ENCODE measurements around the gene SPSB2. TPM values are rescaled to one million over a fixed set of nuclear protein-coding genes. Genes with fewer than 3 reads are reported as not detected.

Gene SPSB2
- total and polyA plus RNA-seq, 2 experiments from 2014 or later, result 4.4 to 4.8 TPM

DNA sequence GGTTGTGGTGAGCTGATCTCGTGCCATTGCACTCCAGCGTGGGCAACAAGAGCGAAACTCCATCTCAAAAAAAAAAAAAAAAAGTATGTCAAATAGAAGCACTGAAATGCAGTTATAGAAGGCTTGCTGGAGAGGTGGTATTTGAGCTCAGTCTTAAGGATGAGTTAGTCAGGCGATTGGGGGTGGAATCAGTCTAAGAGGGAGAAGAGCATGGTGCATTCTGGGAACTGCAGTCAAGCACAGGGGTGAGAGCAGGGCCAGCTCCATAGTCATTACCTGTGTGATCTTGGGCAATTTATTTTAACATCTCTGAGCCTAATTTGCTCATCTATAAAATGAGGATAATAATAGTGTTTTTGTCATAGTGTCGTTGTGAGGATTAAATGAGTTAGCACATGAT is 38.2 kb downstream of the SPSB2 start:
- no peak overlapping the region for H2AFZ ChIP-seq
- DNase-seq, result peak; percentile 34
- no peaks in the 10 kb centered on the region for H4K20me1 ChIP-seq (ENCODE audit: insufficient read depth)
- H3K79me2 ChIP-seq (ENCODE audit: insufficient read depth), result peaks cover 4% of the 10 kb centered on the region; the same call in 1 of the 2 replicates
- no peak overlapping the region for H3K27ac ChIP-seq
- no peaks in the 10 kb centered on the region; the same call in 1 of the 2 replicates for H3F3A ChIP-seq (ENCODE audit: insufficient read depth)
- H3K9me3 ChIP-seq (ENCODE audit: low read depth), result no peaks in the 10 kb centered on the region
- no peak overlapping the region for H3K4me3 ChIP-seq
- peaks cover 12% of the 10 kb centered on the region; the same call in 1 of the 2 replicates for H3K36me3 ChIP-seq (ENCODE audit: low read depth)
- H3K9me2 ChIP-seq (ENCODE audit: insufficient read depth), result no peaks in the 10 kb centered on the region
- H3K4me1 ChIP-seq (ENCODE audit: insufficient read depth), result peaks cover 4% of the 10 kb centered on the region; the same call in 1 of the 2 replicates
- in situ Hi-C loops (cut with MboI), result no loop called here
- no peak for TF ChIP-seq EZH2 (IDR thresholded peaks at IDR 0.05; ENCODE audit: insufficient read depth, poor library complexity, severe bottlenecking)
- no peak for TF ChIP-seq EZH2phosphoT487 (IDR thresholded peaks at IDR 0.05; ENCODE audit: insufficient read depth, low read depth)
- no peaks in the 10 kb centered on the region for H3K27me3 ChIP-seq (replicated peaks; ENCODE audit: insufficient read depth)
- no peak overlapping the region for H3K9ac ChIP-seq
- no peak overlapping the region for H3K4me2 ChIP-seq (ENCODE audit: unreplicated experiment)
- WGBS, 2 experiments (ENCODE audit: low coverage in 1 of 2, low lambda C conversion rate in 2 of 2, missing lambda C conversion rate in 2 of 2), result 90% methylated on average over 5 of the region's 5 CpGs

- TF ChIP-seq EZH2phosphoT487 (IDR thresholded peaks at IDR 0.05; ENCODE audit: insufficient read depth, low read depth) (no peak), EZH2 (IDR thresholded peaks at IDR 0.05; ENCODE audit: insufficient read depth, poor library complexity, severe bottlenecking) (no peak)
- Histone ChIP-seq H3K27ac (no peak overlapping the region), H2AFZ (no peak overlapping the region), H3K4me2 (ENCODE audit: unreplicated experiment) (no peak overlapping the region), H3K4me1 (ENCODE audit: insufficient read depth) (peaks cover 8% of the 10 kb centered on the region; the same call in 1 of the 2 replicates), H3K9me2 (ENCODE audit: insufficient read depth) (no peaks in the 10 kb centered on the region), H4K20me1 (ENCODE audit: insufficient read depth) (no peaks in the 10 kb centered on the region), H3K9me3 (ENCODE audit: low read depth) (no peaks in the 10 kb centered on the region), H3F3A (ENCODE audit: insufficient read depth) (no peaks in the 10 kb centered on the region; the same call in 1 of the 2 replicates), H3K9ac (no peak overlapping the region), H3K36me3 (ENCODE audit: low read depth) (peaks cover 12% of the 10 kb centered on the region; the same call in 1 of the 2 replicates), H3K27me3 (replicated peaks; ENCODE audit: insufficient read depth) (no peaks in the 10 kb centered on the region), H3K79me2 (ENCODE audit: insufficient read depth) (peaks cover 9% of the 10 kb centered on the region), H3K4me3 (no peak overlapping the region)
- DNase-seq, result no peak
- in situ Hi-C loops (cut with MboI), result no loop called here
- WGBS, 2 experiments (ENCODE audit: low coverage in 1 of 2, low lambda C conversion rate in 2 of 2, missing lambda C conversion rate in 2 of 2), result 97 to 100% methylated on average over 1 of the region's 1 CpG
Measured at GRCh38 chr12:6834254-6834653, 38.8 kb downstream of the SPSB2 start.

DNA sequence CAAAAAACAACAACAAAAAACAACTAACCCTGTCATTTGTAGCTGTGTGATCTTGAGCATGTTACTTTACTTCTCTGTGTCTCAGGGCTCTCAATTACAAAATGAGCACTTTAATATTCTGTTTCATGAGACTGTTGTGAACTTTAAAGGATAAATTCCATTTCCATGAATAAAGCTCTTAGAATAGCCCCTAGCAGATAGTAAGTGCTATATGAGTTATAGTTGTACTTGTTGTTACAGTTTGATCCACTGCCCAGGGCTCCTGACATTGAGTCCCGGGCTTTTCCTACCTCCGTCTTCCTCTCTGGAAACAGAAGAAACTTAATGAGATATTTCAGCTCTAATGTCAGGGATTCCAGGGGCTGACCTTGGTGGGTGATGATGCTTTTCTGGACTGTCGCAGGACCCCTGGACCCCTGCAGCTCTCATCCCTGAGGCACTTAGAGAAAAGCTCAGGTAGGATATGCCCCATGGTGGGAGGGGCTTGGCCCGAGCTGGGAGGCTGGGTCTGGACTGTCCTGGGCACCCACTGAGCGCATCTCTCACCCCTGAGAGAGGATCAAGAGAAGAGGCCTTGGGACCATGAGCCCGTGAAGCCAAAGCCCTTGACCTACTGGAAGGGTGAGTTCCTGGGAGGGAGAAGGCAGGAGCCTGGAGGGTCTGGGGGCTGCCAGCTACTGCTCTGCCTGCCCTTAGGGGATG is 39.8 kb downstream of the SPSB2 start:
- H3K27me3 ChIP-seq (replicated peaks; ENCODE audit: insufficient read depth), result no peaks in the 10 kb centered on the region
- no peak overlapping the region for H3K4me3 ChIP-seq
- no peaks in the 10 kb centered on the region for H4K20me1 ChIP-seq (ENCODE audit: insufficient read depth)
- H3K9me3 ChIP-seq (ENCODE audit: low read depth), result no peaks in the 10 kb centered on the region
- DNase-seq, result peak; percentile 31
- peaks cover 12% of the 10 kb centered on the region; the same call in 1 of the 2 replicates for H3K36me3 ChIP-seq (ENCODE audit: low read depth)
- H3K9me2 ChIP-seq (ENCODE audit: insufficient read depth), result no peaks in the 10 kb centered on the region
- H3K27ac ChIP-seq, result no peak overlapping the region
- peaks cover 8% of the 10 kb centered on the region; the same call in 1 of the 2 replicates for H3K4me1 ChIP-seq (ENCODE audit: insufficient read depth)
- H3K79me2 ChIP-seq (ENCODE audit: insufficient read depth), result peaks cover 9% of the 10 kb centered on the region
- no peak overlapping the region for H3K9ac ChIP-seq
- in situ Hi-C loops (cut with MboI), result no loop called here
- H3F3A ChIP-seq (ENCODE audit: insufficient read depth), result no peaks in the 10 kb centered on the region; the same call in 1 of the 2 replicates
- 84 to 90% methylated on average over 6 of the region's 6 CpGs for WGBS, 2 experiments (ENCODE audit: low coverage in 1 of 2, low lambda C conversion rate in 2 of 2, missing lambda C conversion rate in 2 of 2)
- TF ChIP-seq EZH2 (IDR thresholded peaks at IDR 0.05; ENCODE audit: insufficient read depth, poor library complexity, severe bottlenecking) (no peak), EZH2phosphoT487 (IDR thresholded peaks at IDR 0.05; ENCODE audit: insufficient read depth, low read depth) (no peak)
- no peak overlapping the region for H3K4me2 ChIP-seq (ENCODE audit: unreplicated experiment)
- H2AFZ ChIP-seq, result no peak overlapping the region

- Histone ChIP-seq H3K27me3 (replicated peaks; ENCODE audit: insufficient read depth) (no peaks in the 10 kb centered on the region), H3K9ac (no peak overlapping the region), H3F3A (ENCODE audit: insufficient read depth) (no peaks in the 10 kb centered on the region; the same call in 1 of the 2 replicates), H3K9me2 (ENCODE audit: insufficient read depth) (no peaks in the 10 kb centered on the region), H3K4me3 (no peak overlapping the region), H3K79me2 (ENCODE audit: insufficient read depth) (peaks cover 19% of the 10 kb centered on the region), H3K36me3 (ENCODE audit: low read depth) (peaks cover 12% of the 10 kb centered on the region; the same call in 1 of the 2 replicates), H3K9me3 (ENCODE audit: low read depth) (no peaks in the 10 kb centered on the region), H3K27ac (no peak overlapping the region), H2AFZ (no peak overlapping the region), H4K20me1 (ENCODE audit: insufficient read depth) (no peaks in the 10 kb centered on the region), H3K4me1 (ENCODE audit: insufficient read depth) (peaks cover 13% of the 10 kb centered on the region; the same call in 1 of the 2 replicates), H3K4me2 (ENCODE audit: unreplicated experiment) (no peak overlapping the region)
- in situ Hi-C loops (cut with MboI), result no loop called here
- DNase-seq, result no peak
- no peak for TF ChIP-seq EZH2phosphoT487 (IDR thresholded peaks at IDR 0.05; ENCODE audit: insufficient read depth, low read depth)
- WGBS, 2 experiments (ENCODE audit: low coverage in 1 of 2, low lambda C conversion rate in 2 of 2, missing lambda C conversion rate in 2 of 2), result 90 to 95% methylated on average over 4 of the region's 4 CpGs
Measured at GRCh38 chr12:6832125-6832524, 41.0 kb downstream of the SPSB2 start.

Measured in GM23248 (cell line).